Loucy (cell line): ENCODE data around the gene KLF16.

Experiments used
- H2AFZ ChIP-seq: fragments of 200-600 bp; sonication (generic); 2 replicates; pipeline ENCODE4 v1.6.0; 2016; ENCODE audit warnings: antibody characterized with exemption, mild to moderate bottlenecking, low read length, moderate library complexity
- H3F3A ChIP-seq: fragments of 200-600 bp; 2 replicates; pipeline ENCODE4 v1.6.0; 2016; ENCODE audit warnings: antibody characterized with exemption, low read depth, mild to moderate bottlenecking
- H3K27me3 ChIP-seq: fragments of 200-600 bp; sonication (generic); 2 replicates; pipeline ENCODE4 v1.6.1; 2014; ENCODE audit warnings: low read length, mild to moderate bottlenecking; ENCODE audit not compliant: insufficient read depth, poor library complexity, severe bottlenecking
- H3K36me3 ChIP-seq: fragments of 200-600 bp; sonication (generic); 2 replicates; pipeline ENCODE4 v1.6.1; 2016; ENCODE audit warnings: low read length; ENCODE audit not compliant: insufficient read depth
- H3K4me1 ChIP-seq: fragments of 200-600 bp; sonication (generic); 2 replicates; pipeline ENCODE4 v1.5.1; 2014; ENCODE audit warnings: low read length, mild to moderate bottlenecking; ENCODE audit not compliant: insufficient read depth, poor library complexity, severe bottlenecking
- H3K4me2 ChIP-seq: fragments of 200-600 bp; sonication (generic); 2 replicates; pipeline ENCODE4 v1.6.0; 2014; ENCODE audit warnings: antibody characterized with exemption, low read length, low read depth, mild to moderate bottlenecking; ENCODE audit not compliant: poor library complexity, severe bottlenecking
- H3K4me3 ChIP-seq: fragments of 200-600 bp; sonication (generic); 2 replicates; pipeline ENCODE4 v1.5.1; 2014; ENCODE audit warnings: low read length, mild to moderate bottlenecking, mixed read lengths; ENCODE audit not compliant: poor library complexity, severe bottlenecking
- H3K79me2 ChIP-seq: fragments of 200-600 bp; sonication (generic); 2 replicates; pipeline ENCODE4 v1.6.1; 2014; ENCODE audit warnings: low read length; ENCODE audit not compliant: insufficient read depth
- H3K9ac ChIP-seq: fragments of 200-600 bp; sonication (generic); 2 replicates; pipeline ENCODE4 v1.6.0; 2014; ENCODE audit warnings: mild to moderate bottlenecking, low read depth, low read length, moderate library complexity; ENCODE audit not compliant: poor library complexity, severe bottlenecking
- H3K9me2 ChIP-seq: fragments of 200-600 bp; sonication (generic); replicated peaks from 2 replicates; pipeline ENCODE4 v1.6.1; 2016; ENCODE audit warnings: low read depth, low read length, mixed read lengths
- H3K9me3 ChIP-seq: fragments of 200-600 bp; sonication (generic); 2 replicates; pipeline ENCODE4 v1.6.1; 2014; ENCODE audit warnings: mild to moderate bottlenecking, antibody characterized with exemption, low read length, low read depth; ENCODE audit not compliant: insufficient read depth
- H4K20me1 ChIP-seq: fragments of 200-600 bp; sonication (generic); 2 replicates; pipeline ENCODE4 v1.6.0; 2014; ENCODE audit warnings: antibody characterized with exemption, low read length, mild to moderate bottlenecking; ENCODE audit not compliant: insufficient read depth, poor library complexity, severe bottlenecking
- CTCF ChIP-seq: fragments of 200-600 bp; sonication (generic); conservative IDR thresholded peaks from 2 replicates; pipeline ENCODE4 v1.5.1; 2014; ENCODE audit warnings: mild to moderate bottlenecking, antibody characterized with exemption, low read length
- EZH2phosphoT487 ChIP-seq: fragments of 200-600 bp; IDR thresholded peaks from 2 replicates; pipeline ENCODE4 v1.6.1; 2018; ENCODE audit warnings: antibody characterized with exemption, mild to moderate bottlenecking, moderate library complexity, borderline replicate concordance

KLF16 gene

DNA sequence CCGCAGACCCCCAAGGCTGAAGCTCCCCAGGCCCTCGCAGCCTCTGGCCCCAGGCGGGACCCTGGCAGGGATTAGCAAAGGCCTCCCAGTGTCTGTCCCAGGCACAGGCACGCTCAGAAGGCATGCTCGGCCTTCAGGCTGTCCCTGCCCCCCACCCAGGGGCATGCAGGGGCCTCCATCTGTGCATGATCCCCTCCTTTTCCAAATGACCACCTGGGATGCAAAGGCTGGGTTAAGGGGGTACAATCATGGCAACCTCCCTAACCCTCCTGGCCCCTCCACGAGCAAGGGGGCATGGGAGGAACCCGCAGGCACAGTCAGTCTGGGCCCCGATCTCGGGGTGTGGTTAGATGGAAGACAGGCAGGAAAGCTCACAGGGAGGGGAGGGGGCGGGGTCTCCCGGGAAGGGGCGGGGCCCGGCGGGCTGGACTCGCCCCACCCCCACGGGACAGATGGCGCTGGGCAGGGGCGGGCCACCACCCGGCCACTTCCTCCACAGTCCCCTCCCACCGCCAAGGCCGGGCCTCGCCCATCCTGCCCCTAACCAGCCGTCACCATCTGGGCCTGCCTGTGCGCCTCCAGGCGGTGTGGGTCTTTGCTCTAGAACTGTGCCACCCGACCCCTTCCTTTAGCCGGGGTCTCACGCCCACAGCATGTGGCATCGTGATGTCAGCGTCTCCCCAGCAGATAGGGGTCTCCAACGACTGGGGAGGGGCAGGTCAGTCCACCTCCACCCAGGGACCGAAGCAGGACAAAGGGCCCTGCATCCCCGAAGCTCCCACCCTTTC is 8.1 kb downstream of the KLF16 start:
- Histone ChIP-seq H4K20me1 (peaks cover 45% of the 10 kb centered on the region), H3K9ac (peak overlapping the region; percentile 61), H3K4me2 (peak overlapping the region; percentile 61)

DNA sequence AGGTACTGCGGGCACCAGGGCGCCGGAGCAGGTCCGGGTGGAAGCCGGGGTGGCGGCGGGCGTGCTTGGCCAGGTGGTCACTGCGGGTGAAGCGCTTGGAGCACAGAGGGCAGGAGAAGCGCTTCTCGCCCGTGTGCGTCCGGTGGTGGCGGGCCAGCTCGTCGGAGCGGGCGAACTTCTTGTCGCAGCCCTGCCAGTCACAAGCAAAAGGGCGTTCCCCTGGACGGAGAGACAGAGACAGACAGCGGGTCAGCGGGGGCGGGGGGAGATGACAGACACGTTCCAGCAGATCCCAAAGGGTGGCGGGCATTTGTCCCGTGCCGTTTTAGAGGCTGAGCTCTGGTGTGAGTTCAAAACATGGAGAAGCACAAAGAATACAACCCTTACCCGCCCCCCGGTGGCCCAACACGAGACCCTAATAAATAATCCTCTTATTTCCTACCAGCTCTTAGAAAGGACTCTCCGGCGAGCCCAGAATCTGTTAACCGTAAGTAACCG is 8.8 kb downstream of the KLF16 start:
- peak overlapping the region; percentile 61 for H3K9ac ChIP-seq

More for the DNA sequence above, 8.1 kb downstream of the KLF16 start:
- no peaks in the 10 kb centered on the region for H3K9me2 ChIP-seq
- no peaks in the 10 kb centered on the region for H3K36me3 ChIP-seq
- H3K9me3 ChIP-seq = no peaks in the 10 kb centered on the region
- TF ChIP-seq EZH2phosphoT487 (no peak), CTCF (no peak)
- peak overlapping the region; percentile 37 for H3K4me3 ChIP-seq
- H3F3A ChIP-seq = no peaks in the 10 kb centered on the region
- peaks cover 26% of the 10 kb centered on the region for H3K4me1 ChIP-seq
- H3K79me2 ChIP-seq = peaks cover 68% of the 10 kb centered on the region
- no peaks in the 10 kb centered on the region for H3K27me3 ChIP-seq
- H2AFZ ChIP-seq = no peak overlapping the region

GRCh38 chr19:1854039-1854541 is 9.3 kb downstream of the KLF16 start:
- H4K20me1 ChIP-seq = peaks cover 35% of the 10 kb centered on the region
- no peak overlapping the region for H2AFZ ChIP-seq
- TF ChIP-seq EZH2phosphoT487 = no peak
- no peak for TF ChIP-seq CTCF
- H3K9ac ChIP-seq = peak overlapping the region; percentile 75
- no peaks in the 10 kb centered on the region for H3K9me2 ChIP-seq
- H3K4me1 ChIP-seq = peaks cover 18% of the 10 kb centered on the region
- H3F3A ChIP-seq = no peaks in the 10 kb centered on the region
- H3K4me3 ChIP-seq = no peak overlapping the region
- no peak overlapping the region for H3K4me2 ChIP-seq
- H3K79me2 ChIP-seq = peaks cover 57% of the 10 kb centered on the region
- no peaks in the 10 kb centered on the region for H3K27me3 ChIP-seq
- no peaks in the 10 kb centered on the region for H3K9me3 ChIP-seq
- no peaks in the 10 kb centered on the region for H3K36me3 ChIP-seq

More for the DNA sequence above, 8.8 kb downstream of the KLF16 start:
- TF ChIP-seq EZH2phosphoT487 (no peak), CTCF (no peak)
- Histone ChIP-seq H3K4me2 (peak overlapping the region; percentile 61), H4K20me1 (peaks cover 38% of the 10 kb centered on the region), H3K27me3 (no peaks in the 10 kb centered on the region), H3K9me3 (no peaks in the 10 kb centered on the region), H2AFZ (no peak overlapping the region), H3K4me1 (peaks cover 19% of the 10 kb centered on the region), H3K4me3 (peak overlapping the region; percentile 31), H3F3A (no peaks in the 10 kb centered on the region), H3K79me2 (peaks cover 62% of the 10 kb centered on the region), H3K36me3 (no peaks in the 10 kb centered on the region), H3K9me2 (no peaks in the 10 kb centered on the region)
